GM12878 (cell line): ENCODE measurements around the gene TROAP. TPM values are rescaled to one million over a fixed set of nuclear protein-coding genes. Genes with fewer than 3 reads are reported as not detected.

Experiments used
- ATAC-seq: fragments of 200-7000 bp; cut with Tn5 transposase; 3 replicates; pipeline ENCODE4 v1.9.1; 2020; ENCODE audit warnings: mild to moderate bottlenecking, moderate library complexity
- BruUV-seq: library from RNA; stranded (reverse); fragments of 400-500 nt; replicated peaks from 2 replicates; lab custom pipeline; 2021; lab: Mats Ljungman, UMichigan
- CTCF ChIA-PET: fragments of 300-600 bp; sonication (Branson Sonifier 250); formaldehyde crosslinking; extraction: SDS; loops from one replicate; lab custom pipeline; 2021; ENCODE audit warnings: inconsistent platforms; lab: Yijun Ruan, JAX
- POLR2A ChIA-PET: fragments of 350-600 bp; formaldehyde crosslinking; extraction: SDS; loops from one replicate; lab custom pipeline; 2021; ENCODE audit warnings: inconsistent platforms; lab: Charles Lee
- RAD21 ChIA-PET: fragments of 300-600 bp; sonication (Branson Sonifier 250); formaldehyde crosslinking; loops from one replicate; lab custom pipeline; 2023; ENCODE audit warnings: antibody characterized with exemption; ENCODE audit not compliant: unreplicated experiment; lab: Charles Lee
- SMC1A ChIA-PET: fragments of 300-600 bp; sonication (Branson Sonifier 250); formaldehyde crosslinking; loops from one replicate; lab custom pipeline; 2023; ENCODE audit not compliant: unreplicated experiment, uncharacterized antibody; lab: Charles Lee
- DNase-seq: peaks from one replicate; pipeline ENCODE4 v3.0.0-alpha.2; 2011; ENCODE audit warnings: low read depth, low spot score
- FAIRE-seq: peaks from 3 replicates; lab custom pipeline; 2011; peaks lifted over from hg19 to GRCh38; lab: Jason Lieb, UNC
- H2AFZ ChIP-seq: 2 replicates; pipeline ENCODE4 v1.6.0; 2011; ENCODE audit warnings: low read depth, low read length, control low read depth; ENCODE audit not compliant: control insufficient read depth
- H3K27ac ChIP-seq: 2 replicates; pipeline ENCODE4 v1.5.1; 2011; ENCODE audit warnings: control low read depth; ENCODE audit not compliant: control insufficient read depth, insufficient read depth
- H3K27me3 ChIP-seq, 2 experiments: replicated peaks in 1 of 2; 2 replicates each; pipeline versions ENCODE4 v1.6.0 to v1.6.1; 2011; ENCODE audit warnings: low read length in 1 of 2; ENCODE audit not compliant: control insufficient read depth in 2 of 2, insufficient read depth in 2 of 2
- H3K36me3 ChIP-seq, 2 experiments: 2 replicates each; pipeline ENCODE4 v1.5.1; 2011; ENCODE audit warnings: low read length in 1 of 2; ENCODE audit not compliant: control insufficient read depth in 2 of 2, insufficient read depth in 2 of 2
- H3K4me1 ChIP-seq: 2 replicates; pipeline ENCODE4 v1.6.1; 2011; ENCODE audit warnings: mild to moderate bottlenecking, low read length, moderate library complexity, mixed read lengths; ENCODE audit not compliant: control insufficient read depth, insufficient read depth
- H3K4me2 ChIP-seq: 2 replicates; pipeline ENCODE4 v1.6.0; 2011; ENCODE audit warnings: control low read depth; ENCODE audit not compliant: control insufficient read depth, insufficient read depth
- H3K4me3 ChIP-seq: fragments of 200-600 bp; sonication (generic); 2 replicates; pipeline ENCODE4 v1.5.1; 2016
- H3K79me2 ChIP-seq: 2 replicates; pipeline ENCODE4 v1.6.0; 2011; ENCODE audit warnings: low read length; ENCODE audit not compliant: control insufficient read depth, insufficient read depth
- H3K9ac ChIP-seq: 2 replicates; pipeline ENCODE4 v1.8.0; 2011; ENCODE audit warnings: low read length, control low read depth, mixed read lengths; ENCODE audit not compliant: control insufficient read depth, insufficient read depth
- H3K9me3 ChIP-seq: replicated peaks from 3 replicates; pipeline ENCODE4 v1.5.1; 2011; ENCODE audit warnings: mild to moderate bottlenecking, low read length; ENCODE audit not compliant: control insufficient read depth, insufficient read depth
- H4K20me1 ChIP-seq: 2 replicates; pipeline ENCODE4 v1.6.0; 2011; ENCODE audit not compliant: control insufficient read depth, insufficient read depth
- CBX5 ChIP-seq: sonication (generic); IDR thresholded peaks from 2 replicates; pipeline ENCODE4 v1.6.1; 2016; ENCODE audit warnings: low read depth, moderate library complexity, mild to moderate bottlenecking, inconsistent platforms
- RAD51 ChIP-seq: fragments of 450-650 bp; IDR thresholded peaks from 2 replicates; pipeline ENCODE4 v1.6.1; 2016; ENCODE audit warnings: moderate library complexity, mild to moderate bottlenecking, inconsistent platforms
- WGBS: methylation state at CpG from one replicate; pipeline ENCODE4 v1.1.6; 2016; ENCODE audit warnings: low lambda C conversion rate; ENCODE audit not compliant: insufficient replicate concordance, insufficient coverage; ENCODE audit errors: missing lambda C conversion rate; 5-methylcytosine and 5-hydroxymethylcytosine counted together
- in situ Hi-C: fragments of 300-500 bp; cut with MboI; formaldehyde crosslinking; loops from 9 replicates; pipeline ENCODE4 v1.14.3; 2018; ENCODE audit warnings: mixed read lengths
- intact Hi-C: fragments of 100-400 bp; cut with micrococcal nuclease; formaldehyde crosslinking; loops from one replicate; pipeline ENCODE4 v1.14.2; 2022; ENCODE audit not compliant: unreplicated experiment
- polyA plus RNA-seq, 11 experiments: library from polyadenylated mRNA; depleted of rRNA in 4 of 11; unstranded in 6 of 11; stranded (reverse) in 5 of 11; fragments of >200 nt; fragmentation: Nextera tagmentation in 4 of 11; fragmentation: Illumina TruSeq in 1 of 11; extraction: Ambion mirVana in 4 of 11; extraction: Trizol in 1 of 11; gene quantifications; 1 replicate in 1 of 11; 2 replicates in 10 of 11; pipeline versions ENCODE4 v1.2.1 to v1.2.3, GENCODE V29; 2011 to 2016; ENCODE audit warnings: inconsistent platforms in 2 of 11, missing spikeins in 2 of 11, low read depth in 1 of 11
- total RNA-seq, 4 experiments: library from RNA; depleted of rRNA in 3 of 4; stranded (reverse); fragments of >200 nt in 3 of 4; fragmentation: Illumina TruSeq in 1 of 4; extraction: Trizol in 1 of 4; gene quantifications; 2 replicates each; pipeline versions ENCODE4 v1.2.1 to v1.2.3, GENCODE V29; 2013 to 2021
- TF ChIP-seq, protein P1 (sequence below): fragments of 450-650 bp; formaldehyde crosslinking; IDR thresholded peaks from 2 replicates; pipeline ENCODE4 v1.5.0; 2022; ENCODE audit warnings: mild to moderate bottlenecking, missing genetic modification characterization
- TF ChIP-seq, protein P2 (sequence below): IDR thresholded peaks from 2 replicates; pipeline ENCODE4 v1.6.1; 2011; ENCODE audit warnings: low read depth, mild to moderate bottlenecking, low read length, moderate library complexity, borderline replicate concordance; ENCODE audit errors: extremely low read depth

Gene TROAP
- total and polyA plus RNA-seq, 10 of the 15 experiments (the other 5 are each of a cell fraction or from before 2014, with no cell fraction given): 26.8 to 93.7 (median 52.6) TPM

DNA sequence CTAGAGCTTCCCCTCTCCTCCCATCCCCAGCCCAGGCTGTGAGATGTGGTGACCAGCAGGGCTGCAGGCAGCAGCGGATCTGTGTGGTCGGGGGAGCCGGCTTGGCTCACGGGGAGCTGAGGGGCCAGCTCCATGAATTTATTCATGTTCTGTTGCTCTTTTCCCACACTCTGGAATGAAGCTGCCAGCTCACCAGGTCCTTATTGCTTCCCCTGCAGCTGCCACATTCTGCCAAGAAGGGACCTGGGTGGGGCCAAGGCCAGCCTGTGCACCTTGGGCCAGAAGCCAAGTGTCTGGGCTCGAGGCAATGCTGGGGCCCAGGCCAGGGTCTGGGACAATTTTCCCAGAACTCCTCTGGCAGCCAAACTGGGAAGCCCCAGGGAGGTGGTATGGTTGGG is 16.4 kb downstream of the TROAP start:
- H3K4me3 ChIP-seq: no peak overlapping the region
- ChIA-PET RAD21 (no interaction called here), CTCF (interaction anchor here (1.1 to 1.3 kb wide), 2 partner anchors 44 to 51 kb away, joined by 3 to 4 read pairs; partner anchors contain the start of gene PRPH), POLR2A (no interaction called here), SMC1A (interaction anchor here (1.4 kb wide), 1 partner anchor 51 kb away, joined by 3 read pairs; no protein-coding TSS in a partner anchor)
- H3K4me1 ChIP-seq: peaks cover 17% of the 10 kb centered on the region
- H3K4me2 ChIP-seq: no peak overlapping the region
- no peak overlapping the region for H3K9ac ChIP-seq
- no peak overlapping the region for H3K27ac ChIP-seq
- in situ Hi-C loops: loop anchor here (5.0 kb wide), 1 partner anchor 52 kb away; no protein-coding TSS in a partner anchor
- 53% methylated on average over 5 of the region's 5 CpGs for WGBS
- BruUV-seq: no TSS peak
- H2AFZ ChIP-seq: no peak overlapping the region
- intact Hi-C loops: no loop called here
- no peaks in the 10 kb centered on the region for H3K36me3 ChIP-seq
- no peaks in the 10 kb centered on the region for H3K79me2 ChIP-seq
- peaks cover 23 to 29% of the 10 kb centered on the region in 2 experiments for H3K27me3 ChIP-seq
- ATAC-seq (no peak), FAIRE-seq (no peak), DNase-seq (no peak)
- no peaks in the 10 kb centered on the region; the same call in 1 of the 2 replicates for H4K20me1 ChIP-seq
- H3K9me3 ChIP-seq: no peaks in the 10 kb centered on the region; the same call in 2 of the 3 replicates
- TF ChIP-seq, protein P1, sequence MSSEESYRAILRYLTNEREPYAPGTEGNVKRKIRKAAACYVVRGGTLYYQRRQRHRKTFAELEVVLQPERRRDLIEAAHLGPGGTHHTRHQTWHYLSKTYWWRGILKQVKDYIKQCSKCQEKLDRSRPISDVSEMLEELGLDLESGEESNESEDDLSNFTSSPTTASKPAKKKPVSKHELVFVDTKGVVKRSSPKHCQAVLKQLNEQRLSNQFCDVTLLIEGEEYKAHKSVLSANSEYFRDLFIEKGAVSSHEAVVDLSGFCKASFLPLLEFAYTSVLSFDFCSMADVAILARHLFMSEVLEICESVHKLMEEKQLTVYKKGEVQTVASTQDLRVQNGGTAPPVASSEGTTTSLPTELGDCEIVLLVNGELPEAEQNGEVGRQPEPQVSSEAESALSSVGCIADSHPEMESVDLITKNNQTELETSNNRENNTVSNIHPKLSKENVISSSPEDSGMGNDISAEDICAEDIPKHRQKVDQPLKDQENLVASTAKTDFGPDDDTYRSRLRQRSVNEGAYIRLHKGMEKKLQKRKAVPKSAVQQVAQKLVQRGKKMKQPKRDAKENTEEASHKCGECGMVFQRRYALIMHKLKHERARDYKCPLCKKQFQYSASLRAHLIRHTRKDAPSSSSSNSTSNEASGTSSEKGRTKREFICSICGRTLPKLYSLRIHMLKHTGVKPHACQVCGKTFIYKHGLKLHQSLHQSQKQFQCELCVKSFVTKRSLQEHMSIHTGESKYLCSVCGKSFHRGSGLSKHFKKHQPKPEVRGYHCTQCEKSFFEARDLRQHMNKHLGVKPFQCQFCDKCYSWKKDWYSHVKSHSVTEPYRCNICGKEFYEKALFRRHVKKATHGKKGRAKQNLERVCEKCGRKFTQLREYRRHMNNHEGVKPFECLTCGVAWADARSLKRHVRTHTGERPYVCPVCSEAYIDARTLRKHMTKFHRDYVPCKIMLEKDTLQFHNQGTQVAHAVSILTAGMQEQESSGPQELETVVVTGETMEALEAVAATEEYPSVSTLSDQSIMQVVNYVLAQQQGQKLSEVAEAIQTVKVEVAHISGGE (CRISPR knock-in tag): no peak
- TF ChIP-seq CBX5 (no peak), RAD51 (no peak)
- TF ChIP-seq, protein P2, sequence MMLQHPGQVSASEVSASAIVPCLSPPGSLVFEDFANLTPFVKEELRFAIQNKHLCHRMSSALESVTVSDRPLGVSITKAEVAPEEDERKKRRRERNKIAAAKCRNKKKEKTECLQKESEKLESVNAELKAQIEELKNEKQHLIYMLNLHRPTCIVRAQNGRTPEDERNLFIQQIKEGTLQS: no peak
